Liver (tissue), 9 donors: ENCODE results near the gene IRF8. TPM values are rescaled to one million over a fixed set of nuclear protein-coding genes. Genes with fewer than 3 reads are reported as not detected.

Experiments
- DNase-seq: peaks from one replicate; pipeline ENCODE4 v3.0.0-alpha.2; 2017; ENCODE audit warnings: low spot score
- H3K27ac ChIP-seq, 2 donors: one replicate each; pipeline ENCODE4 v1.7.0; 2013; ENCODE audit warnings: inconsistent platforms in 2 of 2, low read length in 2 of 2, control low read depth in 1 of 2, low read depth in 1 of 2, mild to moderate bottlenecking in 1 of 2
- H3K27me3 ChIP-seq, 4 donors: one replicate each; pipeline versions ENCODE4 v1.6.1 to v1.7.0; 2013; ENCODE audit warnings: low read length in 3 of 4, inconsistent platforms in 1 of 4, mild to moderate bottlenecking in 1 of 4, moderate library complexity in 1 of 4; ENCODE audit not compliant: control insufficient read depth in 4 of 4, insufficient read depth in 4 of 4
- H3K36me3 ChIP-seq, 4 donors: one replicate each; pipeline versions ENCODE4 v1.6.1 to v1.7.0; 2013; ENCODE audit warnings: low read length in 3 of 4, mild to moderate bottlenecking in 3 of 4, low read depth in 1 of 4, moderate library complexity in 1 of 4; ENCODE audit not compliant: control insufficient read depth in 4 of 4, insufficient read depth in 3 of 4
- H3K4me1 ChIP-seq, 4 donors: one replicate each; pipeline versions ENCODE4 v1.6.1 to v1.7.0; 2013; ENCODE audit warnings: low read length in 3 of 4, mild to moderate bottlenecking in 3 of 4, moderate library complexity in 1 of 4; ENCODE audit not compliant: control insufficient read depth in 4 of 4, insufficient read depth in 4 of 4
- H3K4me3 ChIP-seq, 3 donors: one replicate each; pipeline versions ENCODE4 v1.6.1 to v1.7.0; 2013; ENCODE audit warnings: low read length in 3 of 3, control low read depth in 1 of 3, low read depth in 1 of 3, mild to moderate bottlenecking in 1 of 3
- H3K9ac ChIP-seq, 2 donors: one replicate each; pipeline ENCODE4 v1.7.0; 2013; ENCODE audit warnings: low read length in 2 of 2, mild to moderate bottlenecking in 2 of 2, moderate library complexity in 2 of 2, control low read depth in 1 of 2, low read depth in 1 of 2
- H3K9me3 ChIP-seq, 4 donors: one replicate each; pipeline versions ENCODE4 v1.6.1 to v1.7.0; 2013; ENCODE audit warnings: low read length in 3 of 4; ENCODE audit not compliant: control insufficient read depth in 4 of 4
- ATF3 ChIP-seq: IDR thresholded peaks from 2 replicates; pipeline ENCODE4 v1.6.1; 2016; ENCODE audit warnings: antibody characterized with exemption
- CTCF ChIP-seq: fragments of 150-350 bp; IDR thresholded peaks from 2 replicates; pipeline ENCODE4 v1.5.1; 2017; ENCODE audit warnings: improper control_type of control experiment, low read depth, low read length; ENCODE audit not compliant: missing input control
- EGR1 ChIP-seq, 2 donors: IDR thresholded peaks; 2 replicates each; pipeline ENCODE4 v1.6.1; 2016 to 2018; ENCODE audit warnings: antibody characterized with exemption in 2 of 2, low read depth in 2 of 2
- HNF4A ChIP-seq, 2 donors: conservative IDR thresholded peaks; 2 replicates each; pipeline ENCODE4 v1.6.1; 2016; ENCODE audit warnings: antibody characterized with exemption in 2 of 2, mild to moderate bottlenecking in 2 of 2
- HNF4G ChIP-seq: IDR thresholded peaks from 2 replicates; pipeline ENCODE4 v1.6.1; 2016; ENCODE audit warnings: antibody characterized with exemption
- MAX ChIP-seq: IDR thresholded peaks from 2 replicates; pipeline ENCODE4 v1.6.1; 2016; ENCODE audit warnings: antibody characterized with exemption
- NR2F2 ChIP-seq: IDR thresholded peaks from 2 replicates; pipeline ENCODE4 v1.6.1; 2016; ENCODE audit warnings: antibody characterized with exemption
- REST ChIP-seq: IDR thresholded peaks from 2 replicates; pipeline ENCODE4 v1.6.1; 2016; ENCODE audit warnings: antibody characterized with exemption, mild to moderate bottlenecking
- RXRA ChIP-seq, 2 donors: IDR thresholded peaks; 2 replicates each; pipeline ENCODE4 v1.6.1; 2017 to 2018; ENCODE audit warnings: antibody characterized with exemption in 2 of 2, mild to moderate bottlenecking in 1 of 2
- SP1 ChIP-seq: IDR thresholded peaks from 2 replicates; pipeline ENCODE4 v1.6.1; 2018; ENCODE audit warnings: antibody characterized with exemption, mild to moderate bottlenecking
- YY1 ChIP-seq: IDR thresholded peaks from 2 replicates; pipeline ENCODE4 v1.6.1; 2016; ENCODE audit warnings: antibody characterized with exemption, mild to moderate bottlenecking
- ZBTB33 ChIP-seq: IDR thresholded peaks from 2 replicates; pipeline ENCODE4 v1.6.1; 2016; ENCODE audit warnings: antibody characterized with exemption
- WGBS: extraction: QIAGEN DNeasy Blood & Tissue Kit; methylation state at CpG from one replicate; pipeline ENCODE4 v1.1.7; 2013; 5-methylcytosine and 5-hydroxymethylcytosine counted together
- polyA plus RNA-seq, 2 donors: library from polyadenylated mRNA; stranded (reverse) in 1 of 2; unstranded in 1 of 2; fragments of 200-250 nt in 1 of 2; fragments of >200 nt in 1 of 2; fragmentation: Nextera tagmentation in 1 of 2; extraction: Ambion mirVana in 1 of 2; gene quantifications; one replicate each; pipeline versions ENCODE4 v1.2.1 to v1.2.3, GENCODE V29; 2013 to 2015
- total RNA-seq, 2 donors: library from RNA; depleted of rRNA; stranded (reverse); fragments of >200 nt; gene quantifications; one replicate each; pipeline ENCODE4 v1.2.3, GENCODE V29; 2014
- donor health status: healthy.
- donor health status: healthy.
- donor health status: healthy.
- donor health status: healthy.
- donor health status: healthy.

The IRF8 gene
- total and polyA plus RNA-seq, 4 donors = 5.1 to 25.8 (median 12.3) TPM

GRCh38 chr16:85879975-85880831, 18.8 kb upstream of the IRF8 start (continued):
- TF ChIP-seq REST = no peak
- no peak for TF ChIP-seq YY1
- TF ChIP-seq HNF4G = no peak

GRCh38 chr16:85880861-85881260, 18.1 kb upstream of the IRF8 start:
- Histone ChIP-seq H3K4me3 (no peak overlapping the region), H3K9me3 (no peaks in the 10 kb centered on the region), H3K4me1 (peaks cover 0 to 8% (median 0%) of the 10 kb centered on the region in 4 donors), H3K9ac (no peak overlapping the region), H3K36me3 (no peaks in the 10 kb centered on the region), H3K27me3 (no peaks in the 10 kb centered on the region), H3K27ac (no peak overlapping the region)
- no peak for DNase-seq
- TF ChIP-seq YY1 = no peak
- TF ChIP-seq MAX = no peak
- no peak for TF ChIP-seq ZBTB33
- 94% methylated on average over 3 of the region's 3 CpGs for WGBS

- H3K4me1 ChIP-seq = peaks cover 0 to 8% (median 0%) of the 10 kb centered on the region in 4 donors
- TF ChIP-seq RXRA (IDR thresholded peaks at IDR 0.05) (no peak), HNF4G (no peak), ATF3 (no peak), SP1 (no peak), HNF4A (conservative IDR thresholded peaks at IDR 0.05) (no peak), CTCF (no peak), MAX (no peak), EGR1 (IDR thresholded peaks at IDR 0.05; ENCODE audit: low read depth in 2 of 2) (no peak), NR2F2 (no peak), YY1 (no peak)
- H3K9ac ChIP-seq = no peak overlapping the region
- DNase-seq = no peak
- H3K36me3 ChIP-seq = no peaks in the 10 kb centered on the region
- no peak overlapping the region for H3K27ac ChIP-seq
- H3K27me3 ChIP-seq = no peaks in the 10 kb centered on the region
- 90% methylated on average over 3 of the region's 3 CpGs for WGBS
- no peaks in the 10 kb centered on the region for H3K9me3 ChIP-seq
- H3K4me3 ChIP-seq = no peak overlapping the region
Observed at GRCh38 chr16:85881436-85881835, 17.5 kb upstream of the IRF8 start.
